Stimulated activated naive CD8-positive, alpha-beta T cell treated with anti-CD3 and anti-CD28 coated beads, Interleukin-15, amount 100 ng/mL, for 72 hours (primary cell): ENCODE measurements around the gene COTL1.
"Not testable (repeated sequence)": the region's sequence is repeated elsewhere in the genome, so short reads cannot be mapped to it uniquely, and the experiment has no call there.

ENCODE experiments used
- ATAC-seq: fragments of 150-1000 bp; cut with Tn5 transposase; 2 replicates; pipeline ENCODE4 v1.10.0; 2021; ENCODE audit warnings: mild to moderate bottlenecking, moderate library complexity
- DNase-seq, 2 donors: peaks; one replicate each; pipeline ENCODE4 v3.0.0; 2021 to 2022
- H3K27ac Mint-ChIP-seq, 2 donors: one replicate each; pipeline ENCODE4 v1.8.0; 2022; ENCODE audit warnings: mild to moderate bottlenecking in 2 of 2, mixed read lengths in 2 of 2, moderate library complexity in 2 of 2
- H3K27me3 Mint-ChIP-seq: one replicate; pipeline ENCODE4 v1.8.0; 2022; ENCODE audit warnings: mixed read lengths
- H3K4me1 Mint-ChIP-seq: one replicate; pipeline ENCODE4 v1.8.0; 2022; ENCODE audit warnings: mild to moderate bottlenecking, mixed read lengths
- H3K4me3 Mint-ChIP-seq, 2 donors: one replicate each; pipeline ENCODE4 v1.8.0; 2022; ENCODE audit warnings: mild to moderate bottlenecking in 2 of 2, mixed read lengths in 2 of 2, moderate library complexity in 1 of 2
- H3K9me3 Mint-ChIP-seq, 2 donors: one replicate each; pipeline ENCODE4 v1.8.0; 2022; ENCODE audit warnings: mixed read lengths in 2 of 2

The COTL1 gene

GRCh38 chr16:84518804-84519341, 99.0 kb downstream of the COTL1 start:
- Mint-ChIP-seq H3K9me3 (no peaks in the 10 kb centered on the region), H3K4me1 (peaks cover 98% of the 10 kb centered on the region), H3K27me3 (no peaks in the 10 kb centered on the region), H3K4me3 (peak overlapping the region; percentile 62 to 69), H3K27ac (peak overlapping the region; percentile 49 to 88)
- peak; percentile 75 to 89 for DNase-seq
- peak; percentile 73 for ATAC-seq

GRCh38 chr16:84518220-84518619, 99.7 kb downstream of the COTL1 start:
- not testable (repeated sequence) for H3K27me3 Mint-ChIP-seq, DNase-seq, ATAC-seq, H3K9me3 Mint-ChIP-seq
- peaks cover 98% of the 10 kb centered on the region for H3K4me1 Mint-ChIP-seq
- H3K27ac Mint-ChIP-seq = peak overlapping the region; percentile 49 to 88
- H3K4me3 Mint-ChIP-seq = peak overlapping the region; percentile 13 to 31

GRCh38 chr16:84517366-84517765, 100.5 kb downstream of the COTL1 start:
- no peak for ATAC-seq
- no peak overlapping the region for H3K27ac Mint-ChIP-seq
- DNase-seq = no peak

More at GRCh38 chr16:84517366-84517765, 100.5 kb downstream of the COTL1 start:
- Mint-ChIP-seq H3K27me3 (no peaks in the 10 kb centered on the region), H3K9me3 (no peaks in the 10 kb centered on the region), H3K4me1 (peaks cover 96% of the 10 kb centered on the region), H3K4me3 (peak overlapping the region in 1 of 2 donors; percentile 19)
